HEK293 (cell line): Measurements from ENCODE around the gene USP46.

Experiments used
- CTCF ChIA-PET: fragments of 350-600 bp; formaldehyde crosslinking; extraction: SDS; loops from one replicate; lab custom pipeline; 2021; ENCODE audit warnings: antibody characterized with exemption; lab: Yijun Ruan, JAX
- POLR2A ChIA-PET: fragments of 300-600 bp; formaldehyde crosslinking; extraction: SDS; loops from one replicate; lab custom pipeline; 2020; ENCODE audit warnings: antibody characterized with exemption, inconsistent platforms; lab: Yijun Ruan, JAX
- H3K27ac ChIP-seq: fragments of 200-500 bp; sonication (Bioruptor generic); 2 replicates; pipeline ENCODE4 v1.5.1; 2014; ENCODE audit warnings: low read depth, low read length, control low read depth, inconsistent platforms; ENCODE audit errors: extremely low read depth
- H3K36me3 ChIP-seq, 2 experiments: fragments of 200-500 bp in 1 of 2; sonication (Bioruptor generic) in 1 of 2; 1 replicate in 1 of 2; 2 replicates in 1 of 2; pipeline ENCODE4 v1.5.1; 2014 to 2017; ENCODE audit warnings: inconsistent platforms in 2 of 2, low read length in 2 of 2; ENCODE audit not compliant: control insufficient read depth in 2 of 2, insufficient read depth in 1 of 2
- H3K4me1 ChIP-seq: fragments of 200-500 bp; sonication (Bioruptor generic); 2 replicates; pipeline ENCODE4 v1.5.1; 2014; ENCODE audit warnings: mild to moderate bottlenecking, low read length, inconsistent platforms; ENCODE audit not compliant: control insufficient read depth, insufficient read depth
- H3K4me3 ChIP-seq: 2 replicates; pipeline ENCODE4 v1.5.1; 2011; ENCODE audit warnings: low read depth, mild to moderate bottlenecking, control low read depth, low read length, moderate library complexity
- H3K9me3 ChIP-seq: fragments of 200-500 bp; sonication (Bioruptor generic); 2 replicates; pipeline ENCODE4 v1.5.1; 2014; ENCODE audit warnings: low read depth, low read length, inconsistent platforms; ENCODE audit not compliant: control insufficient read depth, insufficient read depth
- GLIS2 ChIP-seq: fragments of 450-650 bp; formaldehyde crosslinking; IDR thresholded peaks from 2 replicates; pipeline ENCODE4 v1.5.1; 2016; ENCODE audit warnings: missing biosample characterization, missing genetic modification characterization
- KLF17 ChIP-seq: fragments of 450-650 bp; formaldehyde crosslinking; IDR thresholded peaks from 2 replicates; pipeline ENCODE4 v1.5.1; 2016; ENCODE audit warnings: missing biosample characterization, missing genetic modification characterization
- TSHZ1 ChIP-seq: fragments of 450-650 bp; formaldehyde crosslinking; IDR thresholded peaks from 2 replicates; pipeline ENCODE4 v1.5.1; 2016; ENCODE audit warnings: missing biosample characterization, missing genetic modification characterization, borderline replicate concordance
- ZBTB26 ChIP-seq: fragments of 450-650 bp; formaldehyde crosslinking; optimal IDR thresholded peaks from 2 replicates; pipeline ENCODE3; 2016; ENCODE audit warnings: missing biosample characterization, mild to moderate bottlenecking, missing genetic modification characterization
- ZBTB44 ChIP-seq: fragments of 450-650 bp; IDR thresholded peaks from 2 replicates; pipeline ENCODE4 v1.5.1; 2018; ENCODE audit warnings: missing biosample characterization, mild to moderate bottlenecking, missing genetic modification characterization
- ZNF138 ChIP-seq: fragments of 450-650 bp; formaldehyde crosslinking; IDR thresholded peaks from 2 replicates; pipeline ENCODE4 v1.5.1; 2016; ENCODE audit warnings: missing biosample characterization, missing genetic modification characterization, borderline replicate concordance
- ZNF2 ChIP-seq: fragments of 450-650 bp; formaldehyde crosslinking; IDR thresholded peaks from 2 replicates; pipeline ENCODE4 v1.5.1; 2016; ENCODE audit warnings: missing biosample characterization, missing genetic modification characterization
- ZNF211 ChIP-seq: fragments of 450-650 bp; formaldehyde crosslinking; IDR thresholded peaks from 2 replicates; pipeline ENCODE4 v1.5.1; 2016; ENCODE audit warnings: low read depth, missing biosample characterization, missing genetic modification characterization
- ZNF223 ChIP-seq: fragments of 450-650 bp; formaldehyde crosslinking; IDR thresholded peaks from 2 replicates; pipeline ENCODE4 v1.5.1; 2016; ENCODE audit warnings: missing biosample characterization, missing genetic modification characterization
- ZNF23 ChIP-seq: fragments of 450-650 bp; formaldehyde crosslinking; IDR thresholded peaks from 2 replicates; pipeline ENCODE4 v1.5.1; 2016; ENCODE audit warnings: missing biosample characterization, missing genetic modification characterization, borderline replicate concordance
- ZNF311 ChIP-seq: fragments of 450-650 bp; formaldehyde crosslinking; IDR thresholded peaks from 2 replicates; pipeline ENCODE4 v1.5.1; 2017; ENCODE audit warnings: missing biosample characterization, missing genetic modification characterization, borderline replicate concordance
- ZNF341 ChIP-seq: fragments of 450-650 bp; formaldehyde crosslinking; IDR thresholded peaks from 2 replicates; pipeline ENCODE4; 2016; ENCODE audit warnings: low read depth, missing biosample characterization, missing genetic modification characterization
- ZNF362 ChIP-seq: fragments of 450-650 bp; formaldehyde crosslinking; IDR thresholded peaks from 2 replicates; pipeline ENCODE4 v1.5.1; 2016; ENCODE audit warnings: missing biosample characterization, missing genetic modification characterization
- ZNF37A ChIP-seq: fragments of 450-650 bp; IDR thresholded peaks from 2 replicates; pipeline ENCODE4 v1.5.1; 2018; ENCODE audit warnings: missing biosample characterization, missing genetic modification characterization
- ZNF394 ChIP-seq: fragments of 450-650 bp; formaldehyde crosslinking; IDR thresholded peaks from 2 replicates; pipeline ENCODE4 v1.5.1; 2016; ENCODE audit warnings: missing biosample characterization, missing genetic modification characterization, mild to moderate bottlenecking, moderate library complexity, borderline replicate concordance
- ZNF561 ChIP-seq: fragments of 450-650 bp; IDR thresholded peaks from 2 replicates; pipeline ENCODE4 v1.5.1; 2018; ENCODE audit warnings: missing biosample characterization, missing genetic modification characterization, borderline replicate concordance
- ZNF571 ChIP-seq: fragments of 450-650 bp; formaldehyde crosslinking; IDR thresholded peaks from 2 replicates; pipeline ENCODE4 v1.5.0; 2017; ENCODE audit warnings: missing biosample characterization, missing genetic modification characterization
- ZNF623 ChIP-seq: fragments of 450-650 bp; formaldehyde crosslinking; IDR thresholded peaks from 2 replicates; pipeline ENCODE4 v1.5.1; 2016; ENCODE audit warnings: missing biosample characterization, missing genetic modification characterization
- ZNF626 ChIP-seq: fragments of 450-650 bp; sonication (Bioruptor Pico); formaldehyde crosslinking; IDR thresholded peaks from 2 replicates; pipeline ENCODE4 v1.5.1; 2018; ENCODE audit warnings: missing biosample characterization, missing genetic modification characterization, inconsistent platforms
- ZNF645 ChIP-seq: fragments of 450-650 bp; formaldehyde crosslinking; IDR thresholded peaks from 2 replicates; pipeline ENCODE4; 2016; ENCODE audit warnings: missing biosample characterization, missing genetic modification characterization
- ZNF658 ChIP-seq: fragments of 450-650 bp; formaldehyde crosslinking; IDR thresholded peaks from 2 replicates; pipeline ENCODE4; 2016; ENCODE audit warnings: missing biosample characterization, missing genetic modification characterization
- ZNF664 ChIP-seq: fragments of 450-650 bp; formaldehyde crosslinking; IDR thresholded peaks from 2 replicates; pipeline ENCODE4 v1.5.1; 2016; ENCODE audit warnings: missing biosample characterization, missing genetic modification characterization
- ZNF701 ChIP-seq: fragments of 450-650 bp; formaldehyde crosslinking; IDR thresholded peaks from 2 replicates; pipeline ENCODE4 v1.5.1; 2016; ENCODE audit warnings: missing biosample characterization, missing genetic modification characterization
- ZNF777 ChIP-seq: fragments of 450-650 bp; formaldehyde crosslinking; IDR thresholded peaks from 2 replicates; pipeline ENCODE4 v1.5.1; 2017; ENCODE audit warnings: missing biosample characterization, missing genetic modification characterization, borderline replicate concordance
- ZSCAN23 ChIP-seq: fragments of 450-650 bp; formaldehyde crosslinking; IDR thresholded peaks from 2 replicates; pipeline ENCODE4 v1.5.1; 2016; ENCODE audit warnings: missing biosample characterization, missing genetic modification characterization
- ZSCAN4 ChIP-seq: fragments of 450-650 bp; formaldehyde crosslinking; IDR thresholded peaks from 2 replicates; pipeline ENCODE4 v1.5.1; 2017; ENCODE audit warnings: missing biosample characterization, missing genetic modification characterization
- ZXDB ChIP-seq: fragments of 450-650 bp; formaldehyde crosslinking; IDR thresholded peaks from 2 replicates; pipeline ENCODE4 v1.5.1; 2016; ENCODE audit warnings: missing biosample characterization, missing genetic modification characterization

USP46 gene

GRCh38 chr4:52586069-52586468 lies 73.0 kb downstream of the USP46 start:
- POLR2A ChIA-PET = no interaction called here
- CTCF ChIA-PET = interaction anchor here (0.7 kb wide), 1 partner anchor 326 kb away, joined by 3 read pairs; no protein-coding TSS in a partner anchor
- H3K4me3 ChIP-seq = no peak overlapping the region
- TF ChIP-seq ZBTB44 (tag by site-specific recombination) (no peak), ZNF311 (no peak), ZXDB (no peak), ZNF362 (no peak), KLF17 (tag by site-specific recombination) (no peak), ZNF37A (tag by site-specific recombination) (no peak), ZSCAN4 (no peak), ZNF664 (tag by site-specific recombination) (no peak), ZNF341 (no peak), ZNF658 (tag by site-specific recombination) (no peak), ZNF623 (tag by site-specific recombination) (no peak), ZNF2 (tag by site-specific recombination) (no peak), ZBTB26 (tag by site-specific recombination) (no peak), ZNF645 (tag by site-specific recombination) (no peak), ZNF223 (tag by site-specific recombination) (no peak), ZSCAN23 (tag by site-specific recombination) (no peak), ZNF211 (tag by site-specific recombination) (no peak), ZNF394 (tag by site-specific recombination) (no peak)
- TF ChIP-seq, all 188 proteins: peak for 0
- no peaks in the 10 kb centered on the region for H3K9me3 ChIP-seq
- H3K4me1 ChIP-seq = no peaks in the 10 kb centered on the region
- no peak overlapping the region for H3K27ac ChIP-seq
- H3K36me3 ChIP-seq = no peaks in the 10 kb centered on the region

GRCh38 chr4:52585379-52585778 lies 73.7 kb downstream of the USP46 start:
- ChIA-PET POLR2A (no interaction called here), CTCF (no interaction called here)
- TF ChIP-seq ZNF571 (tag by site-specific recombination) (no peak), TSHZ1 (tag by site-specific recombination) (no peak), ZNF701 (no peak), ZNF626 (tag by site-specific recombination) (no peak), ZNF561 (no peak), ZNF777 (tag by site-specific recombination) (no peak), ZNF23 (tag by site-specific recombination) (no peak), ZNF138 (tag by site-specific recombination) (no peak), GLIS2 (no peak)

More at GRCh38 chr4:52585379-52585778, 73.7 kb downstream of the USP46 start:
- no peaks in the 10 kb centered on the region for H3K36me3 ChIP-seq
- no peaks in the 10 kb centered on the region for H3K9me3 ChIP-seq
- no peak overlapping the region for H3K27ac ChIP-seq
- no peaks in the 10 kb centered on the region for H3K4me1 ChIP-seq
- H3K4me3 ChIP-seq = no peak overlapping the region
